Cerebellar cortex (tissue), 1 donor: Measurements from ENCODE around the gene FBXO45.
"Not testable (repeated sequence)": the region's sequence is repeated elsewhere in the genome, so short reads cannot be mapped to it uniquely, and the experiment has no call there.

Experiments used
- DNase-seq: peaks from one replicate; pipeline ENCODE4 v3.0.0-alpha.2; 2015; ENCODE audit warnings: low spot score

Gene FBXO45

DNA sequence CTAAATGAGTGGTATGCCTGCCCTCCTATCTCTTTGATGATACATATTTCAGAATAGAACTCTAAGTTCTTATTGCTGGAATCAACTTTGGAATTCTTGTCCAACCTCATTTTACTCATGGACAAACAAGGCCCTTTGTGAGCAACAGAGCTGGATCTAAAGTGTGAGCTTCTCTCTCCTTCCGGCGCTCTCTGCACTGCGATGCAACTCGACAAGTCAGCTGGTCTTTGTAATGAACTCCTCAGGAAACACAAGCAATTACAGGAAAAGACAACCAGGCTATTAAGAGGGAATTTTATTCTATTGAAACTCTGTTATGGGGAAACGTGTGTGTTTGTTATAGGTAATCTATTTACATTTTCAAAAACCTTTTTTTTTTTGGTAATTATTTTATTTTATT, 50.8 kb downstream of the FBXO45 start:
- DNase-seq: no peak

DNA sequence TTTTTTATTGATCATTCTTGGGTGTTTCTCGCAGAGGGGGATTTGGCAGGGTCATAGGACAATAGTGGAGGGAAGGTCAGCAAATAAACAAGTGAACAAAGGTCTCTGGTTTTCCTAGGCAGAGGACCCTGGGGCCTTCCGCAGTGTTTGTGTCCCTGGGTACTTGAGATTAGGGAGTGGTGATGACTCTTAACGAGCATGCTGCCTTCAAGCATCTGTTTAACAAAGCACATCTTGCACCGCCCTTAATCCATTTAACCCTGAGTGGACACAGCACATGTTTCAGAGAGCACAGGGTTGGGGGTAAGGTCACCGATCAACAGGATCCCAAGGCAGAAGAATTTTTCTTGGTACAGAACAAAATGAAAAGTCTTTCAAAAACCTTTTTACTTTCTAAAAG, 51.2 kb downstream of the FBXO45 start:
- DNase-seq: not testable (repeated sequence)

DNA sequence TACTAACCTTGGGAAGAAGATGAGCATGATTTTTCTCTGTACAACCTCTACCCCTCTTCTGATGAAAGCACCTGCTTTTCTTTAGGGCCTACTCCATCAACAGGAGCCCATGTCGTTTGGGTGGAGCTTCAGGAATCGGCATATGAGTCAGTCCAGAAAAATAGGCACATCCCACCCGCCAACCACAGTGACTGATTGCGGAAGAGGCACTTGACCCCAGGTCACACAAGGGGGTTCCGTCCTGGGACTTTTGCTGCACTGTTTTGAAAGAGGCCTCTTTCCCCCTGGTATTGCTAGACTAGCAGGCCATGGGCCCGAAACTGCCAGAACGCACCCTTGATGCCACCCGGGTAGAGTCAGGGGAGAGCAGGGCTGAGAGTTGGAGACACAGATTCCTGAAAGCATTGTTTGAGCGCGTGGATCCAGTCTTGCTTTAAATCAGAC, 51.7 kb downstream of the FBXO45 start:
- peak; percentile 57 for DNase-seq

DNA sequence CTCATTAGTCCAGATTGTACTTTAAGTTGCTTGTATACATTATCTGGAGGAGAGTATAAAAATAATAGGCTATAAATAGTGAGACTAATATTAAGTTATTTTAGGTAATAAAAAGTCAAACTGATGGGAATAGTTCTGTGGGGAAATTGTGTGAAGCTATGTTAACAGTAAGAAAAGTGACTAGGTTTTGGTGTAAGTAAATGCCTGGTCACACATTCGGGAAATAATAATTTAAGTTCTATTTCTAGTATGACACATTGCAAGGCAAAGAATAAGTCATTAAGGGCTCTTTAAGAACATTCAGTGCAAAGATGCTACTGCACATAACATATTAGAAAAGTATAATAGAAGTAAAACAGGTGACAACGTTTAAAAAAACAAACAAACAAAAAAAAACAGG, 52.2 kb downstream of the FBXO45 start:
- no peak for DNase-seq

DNA sequence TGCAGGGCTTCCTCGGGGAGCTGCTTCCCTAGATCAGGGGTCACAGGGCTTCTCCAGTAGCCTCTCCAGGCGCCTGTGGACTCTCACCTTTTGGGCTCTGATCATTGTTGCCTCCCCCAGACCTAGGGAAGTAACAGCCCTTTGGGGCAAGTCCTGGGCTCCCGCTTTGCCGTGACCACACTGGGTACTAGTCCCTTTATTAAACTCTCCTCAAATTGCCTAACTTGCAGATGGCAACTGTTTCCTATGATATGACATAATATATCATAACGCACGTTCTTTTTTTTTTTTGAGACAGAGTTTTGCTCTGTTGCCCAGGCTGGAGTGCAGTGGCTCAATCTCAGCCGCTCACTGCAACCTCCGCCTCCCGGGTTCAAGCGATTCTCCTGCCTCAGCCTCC, 53.2 kb downstream of the FBXO45 start:
- DNase-seq: no peak

DNA sequence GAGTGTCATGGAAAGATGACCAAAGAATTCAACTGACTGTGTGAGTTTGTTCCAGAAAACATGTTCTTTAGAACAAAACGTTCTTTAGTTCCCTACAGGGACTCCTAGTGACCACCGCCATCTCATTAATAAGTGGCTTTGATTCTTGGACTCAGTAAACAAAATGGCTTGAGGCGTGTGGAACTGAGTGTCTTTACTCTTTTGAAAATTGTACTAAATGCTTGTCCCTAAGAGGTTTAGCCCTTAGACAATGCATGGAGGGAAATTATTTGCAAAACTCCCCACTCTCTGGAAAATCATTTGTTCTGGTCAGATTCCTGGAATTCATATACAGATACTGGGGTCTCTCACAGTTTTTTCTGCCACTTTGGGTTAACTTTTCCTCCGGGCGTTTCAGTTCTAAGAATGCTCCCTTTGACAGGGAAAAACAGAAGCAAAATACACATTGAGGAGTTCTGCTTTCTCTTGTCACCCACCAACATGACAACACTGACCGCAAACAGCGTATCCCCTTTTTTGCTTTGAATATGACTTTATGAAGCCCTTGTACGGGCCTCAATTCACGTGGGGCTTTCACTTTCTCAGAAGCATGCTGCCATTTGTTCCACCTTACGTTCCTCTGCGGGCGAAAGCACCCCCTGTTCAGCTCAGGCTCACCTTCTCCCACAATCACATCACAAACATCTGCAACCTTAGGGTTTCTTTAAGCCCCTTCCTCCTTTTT, 55.8 kb downstream of the FBXO45 start:
- DNase-seq: no peak

DNA sequence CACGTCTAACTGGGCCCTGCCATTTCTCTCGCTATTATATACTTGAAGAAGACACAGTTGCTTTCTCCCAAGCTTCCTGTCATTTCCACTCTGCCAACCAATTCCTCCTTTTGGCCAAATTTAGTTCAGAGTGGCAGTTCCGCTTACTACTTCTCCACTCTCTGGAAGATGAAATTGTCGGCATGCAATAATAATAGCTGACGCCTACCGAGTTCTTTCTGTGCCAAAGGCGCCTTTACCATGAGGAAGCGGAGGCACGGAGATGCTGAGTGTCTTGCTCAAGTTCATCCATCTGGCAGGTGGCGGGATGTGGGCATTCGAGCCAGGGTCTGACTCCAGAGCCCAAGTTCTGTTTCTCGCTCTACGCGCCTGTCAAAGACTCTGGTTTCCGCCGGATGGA, 56.4 kb downstream of the FBXO45 start:
- no peak for DNase-seq

DNA sequence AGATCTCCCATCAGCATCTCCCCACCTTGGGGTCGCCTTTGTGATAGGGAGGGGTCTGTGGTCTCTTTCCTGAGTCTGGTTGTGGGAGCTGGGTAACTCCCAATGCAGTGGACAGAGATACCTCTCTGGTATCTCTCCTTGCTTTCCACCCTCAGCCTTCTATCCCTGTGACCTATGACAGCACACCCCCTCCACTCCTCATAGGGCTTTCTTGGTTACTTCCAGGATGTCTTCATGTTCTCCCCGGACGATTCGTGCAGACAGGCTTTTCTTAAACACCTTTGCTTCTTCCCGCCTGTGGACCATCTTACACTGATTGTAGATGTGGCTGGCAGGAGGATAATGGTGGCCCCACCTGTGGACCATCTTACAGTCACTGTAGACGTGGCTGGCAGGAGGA, 56.9 kb downstream of the FBXO45 start:
- DNase-seq: no peak

DNA sequence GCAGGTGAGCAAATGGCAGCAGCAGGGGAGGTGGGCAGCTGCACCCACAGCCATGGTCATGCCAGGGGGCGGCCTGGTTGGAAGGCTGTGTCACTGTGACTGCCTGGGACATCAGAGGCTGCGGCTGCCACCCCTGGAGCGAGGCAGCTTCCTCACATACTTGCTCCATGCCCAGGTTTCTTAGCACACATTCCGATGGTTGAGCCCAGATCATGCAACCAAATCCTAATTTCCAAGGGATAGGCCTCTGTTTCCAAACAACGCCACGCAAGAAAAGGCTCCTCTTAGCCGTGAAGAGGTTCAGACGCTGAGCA, 59.4 kb downstream of the FBXO45 start:
- DNase-seq: no peak

DNA sequence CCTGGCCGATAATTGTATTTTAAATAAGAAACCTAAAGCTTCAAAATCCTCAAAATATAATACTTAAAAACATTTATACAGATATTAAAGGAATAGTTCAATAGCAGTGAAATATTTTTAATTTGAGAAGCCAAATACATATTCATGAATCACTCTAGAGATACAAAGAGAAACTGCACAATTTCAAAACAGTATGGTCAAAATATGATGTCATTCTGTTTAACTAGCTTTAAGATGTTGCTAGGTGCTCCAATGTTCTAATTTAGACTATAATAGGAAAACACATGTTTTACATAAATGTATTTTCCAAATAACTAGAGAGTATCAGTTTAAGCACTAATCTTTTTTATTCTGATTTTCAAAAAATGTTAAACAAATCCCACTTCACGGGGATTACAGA, 60.8 kb downstream of the FBXO45 start:
- DNase-seq: no peak

DNA sequence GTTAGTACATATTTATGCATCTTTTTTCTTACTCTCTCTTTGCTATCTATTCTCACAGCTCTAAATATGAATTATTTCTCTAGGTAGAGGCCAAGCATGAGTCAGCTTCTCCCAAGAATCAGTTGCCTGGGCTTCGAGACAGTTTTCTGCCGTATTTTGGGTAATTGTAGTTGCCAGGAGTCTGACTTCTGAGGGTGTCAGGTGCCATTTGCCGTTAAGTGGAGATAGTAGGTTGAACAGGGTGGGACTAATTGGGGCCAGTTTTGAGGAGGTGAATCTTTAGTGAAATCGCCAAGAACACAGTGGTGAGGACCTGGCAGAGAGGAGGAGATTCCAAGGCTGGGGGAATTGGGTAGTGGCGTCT, 63.2 kb downstream of the FBXO45 start:
- DNase-seq: no peak

DNA sequence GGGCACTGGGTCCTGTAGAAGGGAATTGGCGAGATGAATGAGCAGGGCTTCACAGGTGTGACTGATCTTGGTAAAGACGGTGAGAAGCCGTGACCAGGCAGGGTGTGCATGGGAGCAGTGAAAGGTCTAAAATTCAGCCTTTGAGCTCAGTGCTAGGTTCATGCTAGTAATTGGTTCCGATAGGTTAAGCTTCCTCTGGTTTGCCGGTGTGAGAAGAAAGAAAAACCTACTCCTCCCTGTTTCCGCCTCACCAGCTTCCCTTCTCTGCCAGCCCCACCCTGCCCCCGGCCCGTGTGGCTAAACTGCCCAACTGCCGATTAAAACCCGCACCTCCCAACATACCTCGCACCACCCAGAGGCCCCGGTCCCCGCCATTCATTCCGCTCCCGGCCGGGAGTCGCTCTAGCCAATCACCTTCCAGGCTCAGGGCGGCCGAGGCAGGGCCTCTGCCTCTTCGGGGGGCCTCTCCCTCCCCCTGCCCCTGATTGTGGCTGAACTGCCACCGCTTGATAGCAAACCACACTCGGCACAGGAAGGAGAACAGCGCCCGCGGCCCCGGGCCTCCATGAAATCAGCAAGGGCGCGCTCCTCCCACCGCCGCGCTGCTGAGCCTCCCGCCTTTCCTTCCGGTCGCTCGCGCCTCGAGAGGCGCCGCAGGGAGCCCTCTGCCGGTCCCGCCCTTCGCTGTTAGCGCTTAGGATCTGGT, 63.7 kb downstream of the FBXO45 start:
- DNase-seq: peak; percentile 87

DNA sequence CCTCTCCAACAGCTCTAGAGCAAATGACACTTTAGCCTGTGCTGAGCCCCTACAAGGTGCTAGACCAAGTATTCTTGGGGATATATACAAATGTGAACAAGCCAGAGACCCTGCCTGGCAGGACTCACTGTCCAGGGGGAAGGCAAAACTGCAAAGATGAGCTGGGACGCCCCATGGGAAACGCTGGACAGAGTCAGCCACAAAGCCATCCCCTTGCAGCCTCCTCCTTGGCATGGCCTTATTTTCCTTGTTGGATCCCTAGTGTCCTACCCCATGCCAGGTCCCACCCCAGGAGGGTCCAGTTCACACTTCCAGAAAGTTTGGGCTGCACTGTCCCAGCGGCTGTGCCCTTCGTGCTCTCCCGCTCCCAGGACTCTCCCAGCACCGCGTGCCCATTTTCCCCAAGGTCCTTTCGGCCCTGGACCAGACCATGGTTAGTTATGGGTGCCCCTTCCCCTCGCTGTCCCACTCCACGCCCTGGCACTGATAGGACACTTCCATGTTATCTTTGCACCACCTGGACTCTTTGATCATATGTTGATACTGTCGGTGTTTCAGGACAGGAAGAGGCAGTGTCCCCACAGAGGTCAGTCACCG, 65.2 kb downstream of the FBXO45 start:
- no peak for DNase-seq

DNA sequence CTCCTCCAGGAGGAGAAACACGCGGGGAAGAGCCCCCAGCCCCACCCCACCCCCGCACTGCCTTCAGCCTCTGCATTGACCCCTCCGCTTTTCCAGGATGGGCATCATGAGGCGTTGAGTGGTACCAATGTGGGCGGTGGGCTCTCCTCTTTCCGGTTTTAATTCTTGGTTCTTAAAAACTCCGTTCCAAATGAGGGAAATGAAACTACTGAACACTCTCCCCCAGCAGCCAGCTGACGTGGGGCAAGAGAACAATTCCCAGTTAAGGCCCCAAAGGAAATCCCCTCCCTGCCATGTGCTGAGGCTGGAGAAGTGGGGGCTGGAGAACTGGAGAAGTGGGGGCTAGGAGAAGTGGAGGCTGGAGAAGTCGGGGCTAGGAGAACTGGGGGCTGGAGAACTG, 65.8 kb downstream of the FBXO45 start:
- no peak for DNase-seq

DNA sequence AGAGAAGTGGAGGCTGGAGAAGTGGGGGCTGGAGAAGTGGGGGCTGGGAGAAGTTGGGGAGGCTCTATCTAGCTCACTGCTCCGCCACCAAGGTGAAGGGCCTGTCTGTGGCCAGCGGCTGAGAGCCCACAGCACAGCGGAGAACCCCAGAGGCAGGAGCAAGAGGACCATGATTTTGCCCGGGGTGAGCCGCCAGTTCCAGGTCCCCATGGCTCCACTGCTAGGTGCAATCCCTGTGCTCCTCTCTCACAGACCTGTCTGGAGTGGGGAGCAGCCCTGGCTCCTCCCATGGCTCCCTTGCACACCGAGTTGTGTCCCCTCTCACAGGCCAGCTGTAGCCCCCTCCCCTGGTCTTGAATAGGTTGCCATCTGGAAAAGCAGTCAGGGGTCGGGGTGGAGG, 66.4 kb downstream of the FBXO45 start:
- no peak for DNase-seq

DNA sequence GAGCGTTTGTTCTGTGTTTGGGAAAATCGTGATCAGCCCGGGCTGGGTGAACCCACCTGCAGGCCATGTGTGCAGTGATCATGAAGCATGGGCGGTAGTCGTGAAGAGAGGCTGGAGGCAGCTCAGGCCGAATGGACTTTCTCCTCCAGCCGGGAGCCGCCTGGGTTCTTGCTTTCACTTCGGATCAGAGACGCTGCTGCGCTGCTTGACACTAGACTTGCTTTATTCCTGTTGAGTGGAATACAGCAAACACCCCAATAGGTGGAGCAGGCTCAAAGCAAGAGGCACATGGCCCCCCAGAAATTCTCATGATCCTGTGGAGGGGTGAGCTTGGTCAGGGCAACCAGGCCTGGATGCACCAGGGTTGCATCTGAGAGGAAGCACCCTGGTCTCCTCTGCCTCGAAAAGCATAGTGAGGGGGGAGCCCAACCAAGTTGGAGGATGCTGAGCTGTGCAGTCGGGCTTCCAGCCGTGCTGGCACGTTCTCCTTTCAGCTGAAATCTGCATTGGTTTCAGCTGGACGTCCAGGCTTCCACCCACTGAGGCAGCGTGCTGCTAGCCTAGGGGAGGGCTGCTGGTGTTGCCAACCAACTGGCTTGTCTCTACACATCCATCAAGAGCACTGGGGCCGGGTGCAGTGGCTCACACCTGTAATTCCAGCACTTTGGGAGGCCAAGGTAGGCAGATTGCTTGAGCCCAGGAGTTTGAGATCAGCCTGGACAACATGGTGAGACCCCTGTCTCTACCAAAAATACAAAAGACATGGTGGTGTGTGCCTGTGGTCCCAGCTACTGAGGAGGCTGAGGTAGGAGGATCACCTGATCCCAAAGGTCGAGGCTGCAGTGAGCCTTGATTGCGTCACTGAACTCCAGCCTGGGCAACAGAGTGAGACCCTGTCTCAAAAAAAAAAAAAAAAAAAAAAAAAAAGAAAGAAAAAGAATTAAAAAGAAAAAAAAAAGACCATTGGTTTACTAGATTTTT, 68.2 kb downstream of the FBXO45 start:
- no peak for DNase-seq

DNA sequence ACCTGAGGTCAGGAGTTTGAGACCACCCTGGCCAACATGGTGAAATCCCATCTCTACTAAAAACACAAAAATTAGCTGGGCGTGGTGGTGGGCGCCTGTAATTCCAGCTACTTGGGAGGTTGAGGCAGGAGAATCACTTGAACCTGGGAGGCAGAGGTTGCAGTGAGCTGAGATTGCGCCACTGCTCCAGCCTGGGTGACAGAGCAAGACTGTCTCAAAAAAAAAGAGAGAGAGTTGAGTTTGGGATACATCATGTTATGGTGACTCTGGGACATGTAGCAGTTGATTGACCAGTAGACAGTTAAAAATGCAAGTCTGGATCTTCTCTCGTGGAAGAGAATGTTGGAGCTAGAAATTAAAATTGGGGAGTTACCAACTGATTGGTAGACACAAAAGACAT, 69.5 kb downstream of the FBXO45 start:
- DNase-seq: not testable (repeated sequence)
